GM18508 (cell line): Measurements from ENCODE around the gene DMRT2.

ENCODE experiments used
- ATAC-seq: cut with Tn5 transposase; IDR thresholded peaks from one replicate; pipeline ENCODE4 v1.9.1; 2021; ENCODE audit warnings: moderate number of reproducible peaks; ENCODE audit not compliant: insufficient read depth, unreplicated experiment

The DMRT2 gene

GRCh38 chr9:1046639-1047572, 3.3 kb upstream of the DMRT2 start:
- ATAC-seq = no peak

DNA sequence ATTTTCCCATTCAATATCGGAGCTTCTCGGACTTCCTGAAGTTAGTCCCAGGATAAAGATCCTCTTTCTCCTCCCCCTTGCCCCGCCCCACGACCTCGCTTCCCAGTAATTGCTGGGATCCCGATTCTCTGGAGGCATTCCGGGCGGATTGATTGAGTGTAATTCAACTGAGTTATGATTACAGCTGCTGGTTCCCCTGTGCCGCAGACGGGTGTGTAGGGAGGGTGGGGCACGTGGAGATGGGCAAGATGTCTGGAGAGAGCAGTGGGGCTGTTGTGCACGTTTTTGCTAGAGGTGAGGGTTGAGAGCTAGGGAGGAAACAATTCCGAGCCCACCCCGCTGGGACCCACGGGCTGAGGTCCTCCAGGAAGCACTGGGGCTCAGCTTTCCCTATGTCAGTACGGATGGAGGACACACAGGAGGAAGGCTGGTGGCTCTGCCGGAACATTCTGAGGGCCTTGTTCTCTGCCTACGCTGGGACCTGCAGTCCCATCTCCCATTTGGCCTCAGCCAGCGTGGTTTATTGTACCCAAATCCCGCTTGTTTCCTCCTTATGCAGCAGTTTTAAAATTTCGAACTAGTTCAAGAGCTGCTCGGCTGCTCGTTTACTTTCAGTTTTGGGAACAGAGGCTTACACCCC, 2.4 kb upstream of the DMRT2 start:
- ATAC-seq = no peak

GRCh38 chr9:1048231-1048619, 1.9 kb upstream of the DMRT2 start:
- no peak for ATAC-seq

DNA sequence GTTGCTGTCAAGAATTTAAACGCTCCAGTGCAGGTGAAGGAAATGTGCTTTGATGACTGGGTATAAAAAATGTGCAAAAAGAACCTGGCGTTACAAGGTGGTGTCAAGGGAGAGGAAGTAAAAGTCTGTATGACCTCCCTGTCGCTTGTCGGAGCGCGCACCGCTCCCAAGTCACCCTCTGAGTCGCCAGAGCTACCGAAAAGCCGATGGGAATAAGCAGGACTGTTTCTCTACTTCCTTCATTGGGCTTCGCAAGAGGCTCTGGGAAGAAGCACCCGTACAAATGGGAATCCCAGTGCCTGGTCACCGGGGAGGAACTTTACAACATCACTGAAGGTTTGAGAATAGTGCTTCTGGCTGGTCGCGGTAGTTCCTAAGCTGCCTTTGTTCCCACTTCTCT, 1.3 kb upstream of the DMRT2 start:
- ATAC-seq = no peak

DNA sequence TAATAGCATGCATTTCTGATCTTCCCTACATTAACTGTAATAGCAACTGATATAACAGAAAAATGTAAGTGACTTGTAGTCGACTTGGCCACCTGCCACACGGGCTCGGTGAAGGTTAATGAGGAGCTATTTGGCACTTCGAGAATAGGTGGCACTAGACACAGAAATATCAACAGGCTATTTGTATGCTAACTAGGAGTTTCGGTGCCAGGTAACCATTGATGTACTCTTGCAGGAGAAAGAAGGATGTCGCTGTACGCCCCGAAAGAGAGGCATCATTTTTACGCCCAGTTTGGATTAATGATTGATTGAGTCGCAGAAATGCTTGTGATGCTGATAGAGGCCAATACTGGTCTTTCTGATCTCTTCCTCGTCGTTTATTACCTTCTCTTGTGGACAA, 516 bp upstream of the DMRT2 start:
- no peak for ATAC-seq

GRCh38 chr9:1051210-1051583, 1.0 kb downstream of the DMRT2 start:
- no peak for ATAC-seq

GRCh38 chr9:1051584-1052275, 1.6 kb downstream of the DMRT2 start:
- ATAC-seq = no peak

DNA sequence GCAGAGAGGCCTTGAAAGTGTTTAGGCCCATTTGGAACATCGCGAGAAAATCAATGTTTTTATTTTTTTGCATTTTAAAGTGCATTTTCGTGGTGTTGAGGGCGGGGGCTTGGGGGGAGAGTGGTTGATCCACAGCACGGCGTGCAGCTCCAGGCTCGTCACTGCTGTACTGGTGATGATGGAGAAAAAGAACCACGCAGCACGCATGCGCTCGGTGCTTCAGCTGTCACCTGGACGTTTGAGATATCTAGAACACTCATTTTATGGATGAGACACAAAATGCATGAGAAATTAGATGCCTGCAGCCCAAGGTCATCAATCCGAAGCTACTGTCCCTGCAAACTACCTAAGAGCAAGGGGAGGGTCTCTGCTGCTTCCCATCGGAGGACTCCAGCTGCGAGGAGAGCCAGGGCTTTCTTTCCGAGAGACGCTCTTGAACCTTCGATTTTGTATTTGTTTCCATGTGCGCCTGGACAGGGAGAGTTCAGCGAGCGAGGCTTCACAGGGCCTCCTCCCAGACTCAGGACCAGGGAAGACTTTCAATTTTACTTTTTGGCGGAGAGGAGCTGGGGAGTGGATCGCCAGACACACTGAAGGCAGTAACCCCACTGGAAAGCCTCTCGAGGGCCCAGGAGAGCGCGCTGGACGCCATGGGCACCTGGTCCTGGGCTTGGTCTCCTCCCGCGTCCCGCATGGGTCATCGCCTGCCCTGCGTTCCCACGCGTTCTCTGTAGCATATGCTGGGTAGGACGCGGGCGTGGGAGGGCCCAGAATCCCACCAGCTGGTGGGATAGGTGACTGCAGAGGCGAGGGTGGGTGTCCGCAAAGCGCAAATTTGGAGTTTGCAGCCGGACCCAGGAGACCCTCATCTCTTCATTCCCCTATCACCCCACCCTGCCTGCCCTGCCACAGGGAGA, 2.5 kb downstream of the DMRT2 start:
- no peak for ATAC-seq

GRCh38 chr9:1053282-1053621, 3.1 kb downstream of the DMRT2 start:
- ATAC-seq = no peak

DNA sequence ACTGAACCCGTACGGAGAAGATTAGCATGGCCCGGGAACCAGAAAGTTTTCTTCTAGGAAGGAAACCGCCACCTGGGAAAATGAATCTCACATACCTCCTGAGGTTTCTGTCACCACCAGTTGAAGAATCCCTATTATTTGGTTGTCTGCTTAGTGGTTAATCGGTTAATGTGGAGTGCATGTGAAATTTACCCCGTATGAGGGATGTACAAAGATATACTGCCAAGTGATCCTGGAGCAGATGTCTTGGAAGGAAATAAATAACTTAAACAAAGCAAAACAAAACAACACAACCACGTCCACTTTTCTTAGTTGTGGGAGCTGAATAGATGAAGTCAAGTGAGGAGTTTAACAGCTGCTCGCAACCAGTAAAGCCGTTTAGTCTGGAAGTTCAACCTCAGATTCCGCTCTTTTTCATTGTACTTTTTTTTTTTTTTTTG, 3.8 kb downstream of the DMRT2 start:
- ATAC-seq = no peak

- ATAC-seq = no peak
Observed at GRCh38 chr9:1055166-1055565, 5.0 kb downstream of the DMRT2 start.

DNA sequence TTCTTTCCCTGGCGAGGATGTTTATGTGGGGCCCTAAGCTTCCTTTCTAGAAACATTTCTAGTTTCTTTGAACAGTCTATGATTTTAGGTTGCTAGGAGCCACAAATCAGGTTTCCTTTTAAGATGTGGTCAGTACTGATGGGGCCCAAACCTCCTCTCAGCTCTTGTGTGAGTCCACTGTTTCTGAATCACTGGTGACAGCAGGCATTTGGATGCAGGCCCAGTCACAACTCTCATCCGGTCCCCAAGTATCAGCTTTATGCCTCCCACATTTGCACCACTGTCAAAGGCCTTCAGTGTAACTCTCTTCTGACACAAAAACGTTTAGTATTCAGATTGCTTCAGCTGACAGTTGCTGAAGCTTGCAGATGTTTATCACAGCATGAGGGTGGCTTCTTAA, 7.8 kb downstream of the DMRT2 start:
- ATAC-seq = no peak

DNA sequence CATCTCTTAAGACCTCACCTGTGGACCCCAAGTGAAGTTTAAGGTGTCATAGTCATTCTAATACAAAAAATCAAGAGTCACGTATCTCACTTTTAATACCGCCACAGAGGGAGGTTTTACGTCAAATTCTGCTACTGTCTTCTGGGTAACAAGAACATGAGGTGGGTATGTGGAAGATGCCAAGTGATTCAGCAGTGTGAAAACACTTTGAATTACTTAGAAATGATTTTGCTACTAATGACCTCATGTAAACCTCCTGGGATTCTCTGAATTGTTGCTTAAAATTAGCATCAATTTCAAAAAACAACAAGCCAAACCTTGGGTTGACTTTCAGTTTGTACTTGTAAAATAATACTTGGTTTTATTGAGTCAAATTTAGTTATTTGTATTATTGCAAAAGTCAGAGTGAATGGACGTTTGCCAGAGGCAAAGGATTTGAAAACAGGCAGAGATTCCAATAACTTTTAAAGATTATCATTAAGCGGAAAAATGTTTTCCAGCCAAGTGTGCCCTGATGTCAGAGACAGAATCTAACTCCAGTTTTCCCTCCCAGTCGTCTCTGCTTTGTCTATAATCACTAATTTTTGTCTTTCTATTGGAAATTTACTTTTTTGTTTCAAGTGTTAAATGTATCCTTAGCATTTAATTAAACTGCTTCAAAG, 8.8 kb downstream of the DMRT2 start:
- ATAC-seq = no peak

DNA sequence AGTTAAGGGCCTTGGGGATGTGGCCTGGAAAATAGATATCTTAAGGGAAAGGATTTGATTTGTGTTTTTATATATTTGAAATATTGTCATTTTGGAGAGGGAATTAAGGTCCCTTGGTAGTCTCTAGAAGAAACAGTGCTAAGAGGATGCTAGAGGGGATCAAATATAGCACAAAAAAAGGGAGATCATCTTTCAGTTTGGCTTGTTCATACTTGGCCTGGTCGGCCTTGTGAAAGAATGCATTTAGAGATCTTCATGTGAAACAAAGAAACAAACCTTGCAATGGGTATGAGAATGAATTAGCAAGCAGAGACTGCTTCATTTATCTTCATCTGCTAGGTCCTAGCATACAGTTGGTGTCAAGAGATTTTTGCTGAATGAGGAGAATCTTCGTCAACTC, 15.0 kb downstream of the DMRT2 start:
- no peak for ATAC-seq

DNA sequence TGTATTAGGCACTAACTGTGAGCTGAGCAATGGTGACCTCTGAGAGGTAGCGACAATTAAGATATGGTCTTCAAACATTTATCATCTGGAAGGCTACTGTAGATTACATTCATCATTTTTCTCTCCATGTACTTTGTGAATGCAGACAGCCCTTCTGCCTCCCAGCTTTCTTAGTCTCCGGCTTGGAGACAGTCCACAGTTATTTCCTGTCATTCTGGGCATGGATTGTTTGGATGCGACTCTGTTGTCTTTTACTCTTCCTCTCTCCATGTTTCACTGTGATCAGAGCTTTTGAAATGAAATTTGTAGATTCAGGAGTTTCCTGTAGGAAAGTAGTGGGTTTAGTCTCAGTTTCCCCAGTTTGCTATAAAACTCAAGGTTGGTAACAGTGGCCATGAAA, 20.5 kb downstream of the DMRT2 start:
- no peak for ATAC-seq

GRCh38 chr9:1071730-1072129, 21.6 kb downstream of the DMRT2 start:
- no peak for ATAC-seq

- no peak for ATAC-seq
Observed at GRCh38 chr9:1073497-1073896, 23.3 kb downstream of the DMRT2 start.

GRCh38 chr9:1077616-1078015, 27.5 kb downstream of the DMRT2 start:
- ATAC-seq = no peak

DNA sequence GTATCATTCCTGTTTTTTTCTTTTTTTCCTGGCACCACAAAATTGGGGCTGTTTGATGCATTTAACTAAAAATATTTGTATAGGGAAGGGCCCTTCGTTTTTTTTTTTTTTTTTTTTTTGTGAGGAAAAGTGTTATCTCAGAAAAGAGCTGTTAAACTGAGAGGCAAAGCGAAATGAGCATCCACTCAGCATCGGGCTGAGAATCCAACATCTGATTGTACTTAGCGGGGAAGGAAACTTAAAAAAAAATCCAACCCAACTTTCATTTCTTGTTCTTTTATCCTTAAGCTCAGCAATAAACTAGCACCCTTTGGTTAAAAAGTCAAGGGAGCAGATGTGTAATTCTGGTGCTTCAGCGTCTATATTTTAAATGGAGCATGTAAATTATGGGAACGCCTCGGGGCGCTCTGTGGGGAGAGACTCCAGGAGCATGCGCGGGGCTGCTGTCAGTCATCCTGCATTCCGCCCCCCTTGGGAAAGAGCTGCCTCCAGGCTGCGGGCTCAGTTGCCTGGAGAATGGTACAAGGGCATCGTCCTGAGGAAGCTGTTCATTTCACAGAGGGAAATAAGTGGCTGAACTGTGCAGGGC, 33.3 kb downstream of the DMRT2 start:
- ATAC-seq = no peak
